HUES6 (cell line): Measurements from ENCODE around the gene CERKL.

Source experiments
- H3K27ac ChIP-seq: 2 replicates; pipeline ENCODE4 v1.7.0; 2013; ENCODE audit warnings: low read depth, mild to moderate bottlenecking, low read length, inconsistent platforms
- H3K27me3 ChIP-seq: 2 replicates; pipeline ENCODE4 v1.6.1; 2013; ENCODE audit warnings: low read length; ENCODE audit not compliant: control insufficient read depth, insufficient read depth
- H3K36me3 ChIP-seq: 2 replicates; pipeline ENCODE4 v1.6.1; 2013; ENCODE audit warnings: low read length; ENCODE audit not compliant: control insufficient read depth, insufficient read depth
- H3K4me1 ChIP-seq: 2 replicates; pipeline ENCODE4 v1.6.1; 2013; ENCODE audit warnings: low read length; ENCODE audit not compliant: control insufficient read depth, insufficient read depth
- H3K4me3 ChIP-seq: 2 replicates; pipeline ENCODE4 v1.5.1; 2013; ENCODE audit warnings: low read depth, low read length
- H3K9ac ChIP-seq: one replicate; pipeline ENCODE4 v1.6.1; 2013; ENCODE audit warnings: mild to moderate bottlenecking, low read length
- H3K9me3 ChIP-seq: 2 replicates; pipeline ENCODE4 v1.6.1; 2013; ENCODE audit warnings: low read depth, low read length; ENCODE audit not compliant: control insufficient read depth, insufficient read depth

Gene CERKL

DNA sequence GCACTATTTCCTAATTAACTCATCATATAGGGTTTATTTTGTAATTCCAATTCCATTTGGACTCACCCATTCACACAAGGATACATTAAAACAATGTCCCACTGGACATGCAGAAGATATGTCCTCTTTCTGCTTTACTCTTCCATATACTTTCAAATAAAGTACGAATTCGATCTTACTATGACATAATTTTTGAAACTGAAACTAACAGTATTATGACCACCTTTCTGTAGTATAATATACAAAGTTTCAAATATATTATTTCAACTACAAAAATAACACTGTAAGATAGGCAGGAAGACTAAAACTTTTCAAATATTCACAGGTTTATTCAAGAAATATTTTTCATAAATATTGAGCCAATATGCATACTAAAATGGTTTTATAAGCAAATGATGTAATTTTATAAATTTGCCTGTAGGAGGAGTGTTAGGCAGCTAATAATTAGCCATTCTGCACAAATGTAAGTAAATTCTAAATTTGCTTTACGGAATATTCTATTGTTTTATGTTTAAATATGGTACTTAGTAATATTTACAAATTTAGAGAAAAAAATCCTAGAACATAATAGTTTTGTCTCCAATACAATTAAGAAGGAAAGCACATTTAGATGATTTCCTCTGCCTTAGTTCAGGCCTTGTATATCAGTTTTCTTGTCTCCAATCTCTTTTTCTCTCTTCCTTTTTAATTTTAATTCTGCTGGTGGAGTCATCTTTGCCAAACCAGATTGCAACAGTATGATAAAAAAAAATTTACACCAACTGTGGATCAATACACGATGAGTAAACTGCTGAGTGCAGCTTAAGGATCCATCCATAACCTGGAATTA is 85.9 kb downstream of the CERKL start:
- Histone ChIP-seq H3K9me3 (no peaks in the 10 kb centered on the region), H3K27ac (no peak overlapping the region), H3K36me3 (no peaks in the 10 kb centered on the region), H3K4me1 (peaks cover 4% of the 10 kb centered on the region), H3K4me3 (no peak overlapping the region), H3K9ac (no peak overlapping the region), H3K27me3 (peaks cover 7% of the 10 kb centered on the region)

DNA sequence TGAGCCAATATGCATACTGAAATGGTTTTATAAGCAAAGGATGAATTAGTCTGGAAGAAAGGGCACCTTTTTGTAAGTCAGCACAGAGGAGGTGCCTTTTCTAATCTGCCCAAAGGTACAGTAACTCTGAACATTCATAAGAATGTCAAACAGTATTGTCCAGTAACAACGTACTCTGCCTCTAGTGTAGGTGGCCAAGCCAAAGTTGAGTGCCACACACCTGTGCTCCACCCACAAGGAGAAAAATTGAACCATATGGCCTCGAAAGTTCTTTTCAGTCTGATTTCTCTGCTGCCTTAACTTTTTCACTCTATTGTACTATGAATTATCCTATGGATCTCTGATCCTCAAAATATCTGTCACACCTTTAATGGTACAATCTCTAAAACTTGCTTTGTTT is 86.8 kb downstream of the CERKL start:
- no peaks in the 10 kb centered on the region for H3K36me3 ChIP-seq
- H3K4me1 ChIP-seq, result peaks cover 2% of the 10 kb centered on the region
- no peaks in the 10 kb centered on the region for H3K9me3 ChIP-seq
- no peak overlapping the region for H3K4me3 ChIP-seq
- no peak overlapping the region for H3K27ac ChIP-seq
- H3K9ac ChIP-seq, result no peak overlapping the region
- peaks cover 4% of the 10 kb centered on the region for H3K27me3 ChIP-seq

DNA sequence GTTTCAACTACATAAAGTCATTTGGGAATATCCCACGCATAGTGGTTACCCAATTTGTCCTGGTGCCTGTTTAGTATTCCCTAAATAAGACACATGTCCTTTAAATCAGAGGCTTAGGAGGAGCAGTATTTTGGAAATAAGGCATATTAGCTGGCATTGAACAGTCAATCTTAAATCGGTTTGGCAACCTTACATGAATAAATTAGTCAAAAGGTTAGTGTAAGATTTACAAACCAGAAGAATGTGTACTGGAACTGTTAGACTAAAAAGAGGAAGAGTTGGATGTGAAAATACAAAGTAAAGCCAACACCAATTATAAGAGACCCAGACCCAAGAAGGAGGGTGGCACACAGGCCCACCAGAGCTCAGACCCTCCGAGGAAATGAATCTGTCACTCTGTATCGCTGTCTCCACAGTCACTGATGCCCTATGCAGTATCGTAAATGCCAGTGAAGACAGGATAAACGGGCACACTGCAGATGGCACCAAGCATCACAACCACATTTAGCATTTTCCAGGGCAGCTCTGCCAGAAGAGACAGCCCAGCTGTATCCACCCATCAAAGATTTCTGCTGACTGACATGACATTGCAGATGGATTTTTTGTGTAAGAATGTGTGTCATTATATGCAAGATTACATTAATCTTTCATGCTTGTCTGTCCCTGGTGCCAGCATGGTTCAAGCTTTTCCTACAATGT is 90.4 kb downstream of the CERKL start:
- H3K27ac ChIP-seq, result no peak overlapping the region
- H3K4me1 ChIP-seq, result no peaks in the 10 kb centered on the region
- no peak overlapping the region for H3K4me3 ChIP-seq
- no peaks in the 10 kb centered on the region for H3K9me3 ChIP-seq
- no peaks in the 10 kb centered on the region for H3K27me3 ChIP-seq
- H3K36me3 ChIP-seq, result no peaks in the 10 kb centered on the region
- no peak overlapping the region for H3K9ac ChIP-seq

DNA sequence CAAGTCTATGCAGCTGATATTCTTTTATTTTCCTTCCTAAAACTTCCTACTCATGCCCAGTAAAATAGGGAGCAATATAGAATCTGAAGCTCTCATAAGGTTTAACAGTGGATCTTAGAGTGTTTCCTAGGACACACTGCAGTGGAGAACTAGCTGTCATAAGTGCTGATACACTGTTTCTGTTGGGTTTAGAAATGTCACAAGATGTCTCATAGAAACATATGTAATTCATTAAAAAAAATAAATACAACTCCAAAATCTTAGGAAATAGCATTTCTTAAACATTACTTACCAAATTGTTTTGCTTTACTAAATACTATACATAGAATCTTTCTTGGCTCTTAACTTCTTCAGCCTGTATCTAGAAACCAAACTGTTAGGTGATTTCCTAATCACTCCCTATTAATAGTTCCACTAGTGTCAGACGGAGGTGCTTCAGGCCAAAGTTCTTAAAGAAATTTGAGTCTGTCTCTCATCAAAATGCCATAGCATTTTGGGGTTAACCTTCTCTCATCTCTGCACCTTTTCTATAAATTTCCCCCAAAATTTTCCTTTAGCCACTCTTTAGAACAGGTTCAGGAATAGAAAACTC is 93.7 kb downstream of the CERKL start:
- no peak overlapping the region for H3K4me3 ChIP-seq
- no peak overlapping the region for H3K9ac ChIP-seq
- H3K36me3 ChIP-seq, result no peaks in the 10 kb centered on the region
- H3K9me3 ChIP-seq, result no peaks in the 10 kb centered on the region
- no peak overlapping the region for H3K27ac ChIP-seq
- no peaks in the 10 kb centered on the region for H3K27me3 ChIP-seq
- H3K4me1 ChIP-seq, result no peaks in the 10 kb centered on the region

DNA sequence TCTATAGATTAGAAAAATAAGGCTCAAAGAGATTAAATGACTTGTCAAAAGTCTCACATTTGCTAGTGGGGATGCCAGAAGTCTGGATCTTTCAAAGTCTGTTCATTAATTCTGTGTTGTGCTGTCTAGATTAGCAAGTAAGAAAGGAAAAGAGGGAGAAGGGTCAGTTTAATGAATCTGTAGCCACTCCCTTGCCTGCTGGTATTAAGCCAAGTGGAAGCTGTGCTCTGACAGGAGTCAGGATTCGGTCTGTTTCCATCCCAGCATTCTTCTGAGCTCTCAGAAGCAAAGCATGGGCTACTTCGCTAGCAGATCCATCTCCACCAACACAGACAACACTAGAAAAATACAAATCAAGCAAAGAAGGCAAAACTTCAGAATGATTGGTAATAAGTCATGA is 98.5 kb downstream of the CERKL start:
- Histone ChIP-seq H3K27me3 (no peaks in the 10 kb centered on the region), H3K4me1 (no peaks in the 10 kb centered on the region), H3K36me3 (no peaks in the 10 kb centered on the region), H3K4me3 (no peak overlapping the region), H3K27ac (no peak overlapping the region), H3K9me3 (no peaks in the 10 kb centered on the region), H3K9ac (no peak overlapping the region)

DNA sequence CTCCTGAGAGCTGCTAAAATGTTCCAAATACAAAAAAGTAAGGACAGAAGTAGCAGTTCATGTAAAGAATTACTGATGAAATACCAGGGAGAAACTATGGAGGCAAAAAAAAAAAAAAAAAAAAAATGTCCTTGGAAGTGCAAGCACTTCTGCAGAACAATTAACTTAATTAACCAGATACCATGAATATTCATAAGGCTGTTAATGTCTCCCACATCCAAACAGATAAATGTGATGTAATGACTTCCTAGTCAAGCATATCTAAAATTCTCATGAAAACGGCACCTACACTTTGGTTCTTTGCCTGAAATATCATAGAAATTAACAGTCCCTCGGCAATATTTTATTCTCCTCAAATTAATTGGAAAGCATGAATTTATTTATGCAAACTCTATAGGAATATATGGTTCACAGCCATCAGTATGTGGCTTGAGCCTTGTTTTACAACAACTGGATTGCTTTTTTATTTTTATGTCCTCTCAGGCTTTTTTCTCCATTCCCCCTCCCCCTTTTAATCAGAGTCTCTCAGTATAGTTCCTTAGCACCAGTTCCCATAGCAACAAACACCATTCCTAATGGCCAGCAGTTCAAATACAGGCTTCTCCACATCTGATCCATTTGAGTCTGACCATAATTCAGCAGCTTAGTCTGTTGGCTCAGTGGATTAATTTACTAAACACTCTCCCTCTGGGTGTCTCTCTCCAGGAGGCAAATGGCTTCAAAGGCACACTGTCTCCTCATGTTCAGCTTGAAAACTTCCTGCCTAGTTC is 102.7 kb downstream of the CERKL start:
- no peaks in the 10 kb centered on the region for H3K9me3 ChIP-seq
- H3K27me3 ChIP-seq, result no peaks in the 10 kb centered on the region
- no peak overlapping the region for H3K9ac ChIP-seq
- no peaks in the 10 kb centered on the region for H3K4me1 ChIP-seq
- H3K4me3 ChIP-seq, result no peak overlapping the region
- no peak overlapping the region for H3K27ac ChIP-seq
- H3K36me3 ChIP-seq, result no peaks in the 10 kb centered on the region

DNA sequence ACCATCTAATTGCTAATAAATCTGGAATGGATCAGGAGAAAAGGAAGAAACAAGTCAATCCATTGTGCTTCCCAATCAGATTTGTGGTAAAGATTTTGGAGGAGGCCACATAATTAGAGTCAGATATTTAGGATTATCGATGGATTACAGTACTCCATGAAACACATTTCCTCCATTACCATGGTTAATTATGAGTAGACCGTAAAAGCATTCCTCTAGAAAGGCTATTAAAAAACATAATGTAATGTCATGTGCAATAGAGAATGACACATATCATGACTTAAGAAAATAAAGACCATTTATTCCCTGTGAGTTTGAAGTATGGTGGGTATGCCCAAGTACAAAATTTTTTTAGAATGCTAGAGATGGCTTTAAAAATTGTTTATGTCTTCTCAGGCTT is 103.7 kb downstream of the CERKL start:
- Histone ChIP-seq H3K27ac (no peak overlapping the region), H3K27me3 (no peaks in the 10 kb centered on the region), H3K36me3 (no peaks in the 10 kb centered on the region), H3K9me3 (no peaks in the 10 kb centered on the region), H3K9ac (no peak overlapping the region), H3K4me1 (no peaks in the 10 kb centered on the region), H3K4me3 (no peak overlapping the region)

DNA sequence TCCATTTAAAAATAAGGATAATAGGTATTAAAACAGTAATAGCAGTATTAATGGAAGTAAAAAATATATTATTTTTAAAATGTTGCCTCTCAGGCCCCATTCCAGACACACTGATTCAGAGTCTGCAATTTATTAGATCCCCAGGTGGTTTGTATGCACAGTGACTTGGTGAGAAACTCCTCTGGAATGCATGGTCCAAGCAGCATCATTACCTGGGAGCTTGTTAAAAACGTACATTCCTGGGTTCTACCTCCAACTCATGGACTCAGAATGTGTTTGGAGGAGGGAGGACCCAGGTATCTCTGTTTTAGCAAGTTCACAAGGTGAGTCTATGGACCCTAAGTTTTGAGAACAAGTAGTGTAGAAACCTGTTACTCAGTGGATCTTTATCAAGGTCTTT is 104.1 kb downstream of the CERKL start:
- H3K4me1 ChIP-seq, result no peaks in the 10 kb centered on the region
- no peaks in the 10 kb centered on the region for H3K36me3 ChIP-seq
- no peak overlapping the region for H3K4me3 ChIP-seq
- H3K27me3 ChIP-seq, result no peaks in the 10 kb centered on the region
- no peak overlapping the region for H3K27ac ChIP-seq
- H3K9me3 ChIP-seq, result no peaks in the 10 kb centered on the region
- no peak overlapping the region for H3K9ac ChIP-seq

DNA sequence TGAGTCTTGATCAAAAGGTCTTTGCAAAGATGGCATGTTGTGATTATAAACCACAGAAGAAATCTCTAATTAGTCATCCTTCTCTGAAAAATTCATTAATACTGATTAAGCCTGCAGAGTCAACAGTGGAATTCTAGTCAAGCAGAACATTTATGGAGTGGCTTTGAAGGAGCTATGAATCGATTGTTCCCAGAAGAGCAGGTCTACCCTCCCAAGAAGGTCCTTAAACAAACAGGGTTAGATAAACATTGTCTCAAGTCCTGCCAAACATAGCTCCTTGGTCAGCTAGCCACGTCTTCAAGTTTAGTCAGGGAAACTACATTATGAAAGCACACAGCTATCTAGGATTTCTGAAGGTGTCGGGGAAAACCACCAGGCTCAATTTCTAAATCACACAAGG is 110.8 kb downstream of the CERKL start:
- H3K36me3 ChIP-seq, result no peaks in the 10 kb centered on the region
- H3K4me1 ChIP-seq, result no peaks in the 10 kb centered on the region
- no peaks in the 10 kb centered on the region for H3K27me3 ChIP-seq
- H3K27ac ChIP-seq, result no peak overlapping the region
- H3K9ac ChIP-seq, result no peak overlapping the region
- no peak overlapping the region for H3K4me3 ChIP-seq
- no peaks in the 10 kb centered on the region for H3K9me3 ChIP-seq

DNA sequence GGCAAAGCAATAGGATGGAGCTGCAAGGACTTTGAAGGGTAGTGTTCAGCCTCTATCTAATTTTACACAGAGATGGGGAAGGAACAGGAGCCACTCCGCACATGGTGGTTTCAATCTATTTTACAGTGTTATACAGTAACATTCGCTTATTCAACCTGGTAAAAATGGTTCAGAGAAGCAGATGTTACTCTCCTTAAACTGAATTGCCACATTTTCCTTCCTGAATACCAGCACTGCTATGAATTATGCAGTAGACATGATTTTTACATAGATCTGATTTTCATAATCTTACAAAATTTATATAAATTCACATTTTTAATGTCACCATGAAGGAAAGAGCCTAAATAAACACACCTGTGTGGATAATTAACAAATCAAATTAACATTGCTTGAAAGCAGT is 114.7 kb downstream of the CERKL start:
- no peak overlapping the region for H3K9ac ChIP-seq
- H3K9me3 ChIP-seq, result peaks cover 3% of the 10 kb centered on the region; the same call in 1 of the 2 replicates
- no peaks in the 10 kb centered on the region for H3K36me3 ChIP-seq
- no peaks in the 10 kb centered on the region for H3K27me3 ChIP-seq
- H3K4me1 ChIP-seq, result no peaks in the 10 kb centered on the region
- no peak overlapping the region for H3K27ac ChIP-seq
- H3K4me3 ChIP-seq, result no peak overlapping the region
